Measurements from ENCODE around the gene MUC5AC.
"Not testable (repeated sequence)": the region's sequence is repeated elsewhere in the genome, so short reads cannot be mapped to it uniquely, and the experiment has no call there.

Gene MUC5AC

DNA sequence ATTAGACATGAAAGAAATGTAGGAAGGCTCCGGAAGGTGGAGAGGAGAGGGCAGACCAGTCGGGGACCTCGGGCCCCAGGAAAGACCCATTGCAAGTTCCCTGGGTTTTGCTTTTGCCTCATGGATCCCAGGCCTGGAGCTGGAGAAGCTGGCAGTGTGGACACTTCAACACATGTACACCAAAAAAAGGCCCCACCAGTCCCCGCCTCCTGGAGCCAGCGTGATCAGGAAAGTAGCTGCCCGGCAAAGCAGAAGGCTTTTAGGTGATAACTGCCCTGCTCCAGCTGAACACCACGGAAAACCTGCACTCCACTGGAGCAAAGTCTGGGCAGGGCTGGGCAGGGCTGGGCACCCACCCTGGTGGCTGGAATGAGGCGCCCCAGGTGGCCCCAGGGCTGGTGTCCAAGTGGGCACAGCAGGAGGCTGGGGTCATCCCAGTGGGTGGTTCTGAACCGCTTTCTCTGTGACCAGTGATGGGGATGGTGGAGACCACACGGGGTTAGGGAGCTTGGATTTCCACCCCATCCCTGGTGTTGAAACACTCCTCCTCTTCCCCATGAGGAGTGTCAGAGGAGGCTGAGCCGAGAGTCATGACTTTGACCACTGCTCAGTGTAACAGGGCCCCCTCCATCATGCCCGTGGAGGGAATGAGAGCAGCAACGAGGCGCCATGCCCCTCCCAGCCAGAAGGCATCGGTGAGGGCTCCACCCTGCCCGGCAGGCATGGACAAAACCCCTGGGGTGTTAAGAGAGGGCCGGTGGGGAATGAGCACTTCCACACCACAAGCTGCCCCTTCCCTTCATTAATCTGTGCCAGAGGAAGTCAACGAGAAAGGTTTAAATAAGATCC lies 16.9 kb upstream of the MUC5AC start:
- DNase-seq (ENCODE audit: low read depth in 3 of 3, low spot score in 1 of 3) = no peak

GRCh38 chr11:1146365-1146764 lies 11.4 kb upstream of the MUC5AC start:
- DNase-seq (ENCODE audit: low read depth in 3 of 3, low spot score in 1 of 3) = no peak

- no peak for DNase-seq (ENCODE audit: low read depth in 3 of 3, low spot score in 1 of 3)
Observed at GRCh38 chr11:1147792-1148191, 10.0 kb upstream of the MUC5AC start.

DNA sequence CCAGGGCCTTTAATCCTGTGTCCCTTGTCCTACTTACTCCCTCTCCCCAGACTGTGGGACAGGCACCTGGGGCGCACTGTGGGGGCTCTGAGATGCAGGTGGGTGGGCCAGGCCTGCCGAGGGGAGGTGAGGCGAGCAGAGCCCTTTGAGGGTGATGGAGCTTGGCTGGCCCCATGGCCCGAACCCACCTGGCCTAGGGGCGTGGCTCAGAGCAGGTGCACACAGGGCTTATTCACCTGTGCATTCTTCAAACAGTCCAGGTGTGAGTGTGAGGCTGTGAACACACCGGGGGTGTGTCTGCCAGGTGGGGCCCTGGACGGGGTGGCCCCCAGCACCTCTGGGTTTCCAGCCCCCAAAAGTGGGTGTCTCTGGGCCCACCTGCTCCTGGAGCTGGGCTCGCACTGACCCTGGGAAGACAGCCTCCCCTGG lies 9.0 kb upstream of the MUC5AC start:
- DNase-seq (ENCODE audit: low read depth in 3 of 3, low spot score in 1 of 3) = no peak

- no peak for DNase-seq (ENCODE audit: low read depth in 3 of 3, low spot score in 1 of 3)
Observed at GRCh38 chr11:1149545-1149944, 8.2 kb upstream of the MUC5AC start.

DNA sequence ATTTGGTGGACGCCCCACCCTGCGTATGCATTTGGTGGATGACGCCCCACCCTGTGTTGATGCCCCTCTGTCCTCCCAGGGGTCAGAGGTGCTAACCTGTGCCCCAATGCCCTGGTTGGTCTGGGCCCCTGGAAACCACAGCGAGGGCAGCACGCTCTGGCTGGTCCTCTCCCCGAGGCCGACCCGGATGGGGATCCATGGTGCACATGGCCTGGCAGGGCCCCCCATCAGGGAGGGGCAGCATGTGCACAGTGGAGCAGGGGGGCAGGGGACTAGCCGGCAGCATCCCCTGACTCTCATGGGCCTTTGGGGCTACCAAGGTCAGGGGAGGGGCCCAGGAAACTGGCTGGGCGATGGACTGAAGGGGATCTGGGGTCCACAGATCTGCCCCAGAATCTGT lies 7.6 kb upstream of the MUC5AC start:
- no peak for DNase-seq (ENCODE audit: low read depth in 3 of 3, low spot score in 1 of 3)

DNA sequence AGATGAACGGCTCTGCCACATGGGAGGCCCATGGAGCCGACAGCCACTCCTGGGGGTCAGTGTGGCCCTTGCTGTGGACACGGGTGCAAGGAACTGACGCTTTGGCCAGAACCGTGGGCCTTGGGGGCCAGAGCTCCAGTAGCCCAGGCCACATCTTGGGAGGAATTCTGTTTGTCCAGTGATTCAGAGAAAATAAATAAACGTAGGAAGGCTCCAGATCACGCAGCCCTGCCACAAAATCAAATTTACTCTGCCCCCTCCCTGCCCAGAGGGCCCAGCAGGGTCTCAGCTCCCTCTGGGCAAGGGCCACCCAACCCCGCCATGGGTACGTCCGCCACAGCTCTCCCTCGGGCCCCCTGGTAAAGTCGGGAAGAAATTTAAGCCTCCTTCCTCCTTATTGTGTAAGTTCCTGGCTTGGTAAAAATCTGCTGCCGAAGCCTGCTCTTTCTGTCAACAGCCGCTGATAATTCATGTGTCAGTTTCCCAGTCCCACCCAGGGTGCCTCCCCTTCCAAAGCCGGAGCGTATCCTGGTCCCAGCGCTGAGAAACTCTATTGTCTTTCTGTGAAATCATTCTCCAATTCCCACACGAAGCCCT lies 6.9 kb upstream of the MUC5AC start:
- no peak for DNase-seq (ENCODE audit: low read depth in 3 of 3, low spot score in 1 of 3)

- DNase-seq (ENCODE audit: low read depth in 3 of 3, low spot score in 1 of 3) = no peak
Observed at GRCh38 chr11:1151366-1152315, 6.1 kb upstream of the MUC5AC start.

DNA sequence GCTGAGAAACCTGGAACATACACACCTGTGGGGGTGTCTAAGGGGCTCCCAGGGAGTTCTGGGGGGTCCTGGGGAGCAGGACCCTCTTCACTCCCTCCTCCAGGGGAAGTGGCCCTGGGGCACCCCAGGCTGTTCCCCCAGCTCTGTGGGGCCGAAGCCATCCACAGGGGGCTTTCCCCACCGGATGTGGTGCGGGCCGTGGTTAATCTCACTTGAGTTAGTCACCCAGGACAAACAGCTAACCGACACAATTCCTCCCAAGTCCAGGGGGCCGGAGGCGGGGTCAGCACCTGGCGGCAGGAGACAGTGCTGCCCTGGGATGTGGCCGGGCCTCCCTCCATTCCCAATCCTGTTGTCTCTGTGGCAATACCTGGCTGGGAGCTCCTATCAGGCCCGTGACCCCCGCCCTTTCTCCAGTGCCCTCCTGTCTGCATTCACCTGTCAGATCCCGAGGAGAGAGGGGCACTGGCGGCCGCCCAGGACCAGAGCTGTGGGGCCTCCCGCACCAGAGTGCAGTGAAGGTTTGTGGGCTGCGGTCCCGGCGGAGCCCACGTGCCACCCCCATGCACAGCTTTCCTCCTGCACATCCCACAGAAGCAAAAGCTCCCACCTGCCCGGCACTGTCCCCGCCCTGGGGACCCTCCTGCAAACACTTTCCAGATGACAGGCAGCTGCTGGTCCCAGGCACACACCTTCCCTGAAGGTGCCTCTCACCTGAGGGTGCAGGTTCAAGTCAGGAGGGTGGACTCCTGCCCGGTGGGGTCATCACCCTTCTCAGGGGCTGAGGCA lies 5.2 kb upstream of the MUC5AC start:
- no peak for DNase-seq (ENCODE audit: low read depth in 3 of 3, low spot score in 1 of 3)

DNA sequence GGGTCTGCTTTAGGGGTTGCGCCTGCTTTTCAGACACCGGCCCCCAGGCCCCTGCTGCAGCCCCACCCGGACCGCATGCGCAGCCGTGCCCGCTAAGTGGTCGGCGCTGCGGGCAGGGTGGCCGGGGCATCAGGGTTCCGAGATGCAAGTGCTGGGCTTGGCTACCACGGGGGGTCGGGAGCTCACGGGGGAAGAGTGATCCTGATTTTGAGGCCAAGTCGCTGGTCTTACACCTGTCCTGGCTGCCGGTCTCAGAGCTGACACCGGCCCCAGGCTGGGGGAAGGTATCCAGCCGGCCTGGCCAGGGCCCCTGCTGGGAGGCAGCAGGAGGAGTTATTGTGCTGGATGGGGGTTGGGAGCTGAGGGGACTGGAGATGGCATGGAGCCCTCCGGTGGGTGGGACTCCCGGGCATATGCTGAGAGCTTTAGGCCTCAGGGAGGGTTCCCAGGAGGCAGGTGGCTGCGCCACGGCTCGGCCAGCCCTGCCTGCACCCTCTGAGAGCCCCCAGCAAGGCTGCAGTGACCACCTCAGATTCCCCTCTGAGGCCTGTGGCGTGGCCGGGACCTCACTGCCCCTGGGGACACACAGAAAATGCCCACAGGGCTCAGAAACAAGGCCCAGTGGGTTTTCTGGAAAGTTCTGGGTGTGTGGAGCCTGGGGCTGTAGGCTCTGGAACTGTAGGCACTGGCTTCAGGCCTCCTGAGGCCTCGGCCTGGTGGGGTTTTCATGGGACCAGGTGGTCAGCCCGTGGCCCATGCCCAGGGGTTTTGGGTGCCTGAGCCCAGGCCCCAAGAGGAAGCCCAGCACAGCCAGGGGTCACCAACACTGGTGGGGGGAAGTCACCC lies 4.4 kb upstream of the MUC5AC start:
- DNase-seq (ENCODE audit: low read depth in 3 of 3, low spot score in 1 of 3) = no peak

GRCh38 chr11:1153951-1154493 lies 3.7 kb upstream of the MUC5AC start:
- no peak for DNase-seq (ENCODE audit: low read depth in 3 of 3, low spot score in 1 of 3)

- not testable (repeated sequence) for DNase-seq (ENCODE audit: low read depth in 3 of 3, low spot score in 1 of 3)
Observed at GRCh38 chr11:1154656-1155055, 3.1 kb upstream of the MUC5AC start.

DNA sequence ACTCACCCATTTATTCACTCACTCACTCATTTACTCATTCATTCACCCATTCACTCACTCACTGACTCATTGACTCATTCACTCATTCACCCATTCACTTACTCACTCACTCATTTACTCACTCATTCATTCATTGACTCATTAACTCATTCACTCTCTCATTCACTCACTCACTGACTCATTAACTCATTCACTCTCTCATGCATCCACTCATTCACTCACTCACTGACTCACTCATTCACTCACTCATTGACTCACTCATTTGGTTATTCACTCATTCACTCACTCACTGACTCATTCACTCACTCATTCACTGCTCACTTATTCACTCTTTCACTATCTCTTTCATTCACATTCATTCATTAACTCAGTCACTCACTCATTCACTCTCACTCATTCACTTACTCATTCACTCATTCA lies 2.5 kb upstream of the MUC5AC start:
- DNase-seq (ENCODE audit: low read depth in 3 of 3, low spot score in 1 of 3) = no peak

- no peak for DNase-seq (ENCODE audit: low read depth in 3 of 3, low spot score in 1 of 3)
Observed at GRCh38 chr11:1156506-1157340, 1.0 kb upstream of the MUC5AC start.

GRCh38 chr11:1157341-1157644 lies 460 bp upstream of the MUC5AC start:
- DNase-seq (ENCODE audit: low read depth in 3 of 3, low spot score in 1 of 3) = no peak

GRCh38 chr11:1158681-1159487 lies 1.1 kb downstream of the MUC5AC start:
- no peak for DNase-seq (ENCODE audit: low read depth in 3 of 3, low spot score in 1 of 3)

DNA sequence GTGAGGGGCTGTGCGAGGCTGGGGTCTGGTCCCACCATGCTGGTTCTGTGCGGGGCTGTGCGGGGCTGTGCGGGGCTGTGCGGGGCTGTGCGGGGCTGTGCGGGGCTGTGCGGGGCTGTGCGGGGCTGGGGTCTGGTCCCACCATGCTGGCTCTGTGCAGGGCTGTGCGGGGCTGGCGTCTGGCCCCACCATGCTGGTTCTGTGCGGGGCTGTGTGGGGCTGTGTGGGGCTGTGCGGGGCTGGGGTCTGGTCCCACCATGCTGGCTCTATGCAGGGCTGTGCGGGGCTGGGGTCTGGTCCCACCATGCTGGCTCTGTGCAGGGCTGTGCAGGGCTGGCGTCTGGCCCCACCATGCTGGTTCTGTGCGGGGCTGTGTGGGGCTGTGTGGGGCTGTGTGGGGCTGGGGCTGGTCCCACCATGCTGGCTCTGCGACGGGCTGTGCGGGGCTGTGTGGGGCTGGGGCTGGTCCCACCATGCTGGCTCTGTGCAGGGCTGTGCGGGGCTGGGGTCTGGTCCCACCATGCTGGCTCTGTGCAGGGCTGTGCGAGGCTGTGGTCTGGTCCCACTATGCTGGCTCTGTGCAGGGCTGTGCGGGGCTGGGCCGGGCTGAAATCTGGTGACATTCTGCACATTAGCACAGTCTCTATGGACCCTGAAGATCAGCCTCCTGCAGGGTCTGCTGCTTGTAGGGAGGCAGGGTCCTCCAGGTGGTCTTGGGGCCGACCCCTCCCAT lies 1.9 kb downstream of the MUC5AC start:
- DNase-seq (ENCODE audit: low read depth in 3 of 3, low spot score in 1 of 3) = not testable (repeated sequence)

All from stimulated activated CD4-positive, alpha-beta T cell treated with anti-CD3 and anti-CD28 coated beads, TNF-alpha, amount 100 ng/mL, for 1 hour (primary cell).